LNCAP (cell line): ENCODE measurements around the gene SORCS2.

Experiments used
- CTCF ChIP-seq: fragments of 450-650 bp; IDR thresholded peaks from 2 replicates; pipeline ENCODE4 v1.5.1; 2017; ENCODE audit warnings: mild to moderate bottlenecking

Gene SORCS2

GRCh38 chr4:7513671-7514070, 321.3 kb downstream of the SORCS2 start:
- TF ChIP-seq CTCF, result no peak

GRCh38 chr4:7514281-7514680, 321.9 kb downstream of the SORCS2 start:
- TF ChIP-seq CTCF, result no peak

GRCh38 chr4:7514789-7515188, 322.5 kb downstream of the SORCS2 start:
- no peak for TF ChIP-seq CTCF

- no peak for TF ChIP-seq CTCF
These were observed 323.1 kb downstream of the SORCS2 start for GRCh38 chr4:7515390-7515902.

GRCh38 chr4:7516096-7516772, 323.9 kb downstream of the SORCS2 start:
- TF ChIP-seq CTCF, result no peak

- TF ChIP-seq CTCF, result no peak
These were observed 324.4 kb downstream of the SORCS2 start for GRCh38 chr4:7516773-7517144.

GRCh38 chr4:7518871-7519637, 326.7 kb downstream of the SORCS2 start:
- TF ChIP-seq CTCF, result no peak
